ENCODE results near the gene KCND2. TPM values are rescaled to one million over a fixed set of nuclear protein-coding genes. Genes with fewer than 3 reads are reported as not detected.

KCND2 gene
- total RNA-seq, 2 donors from 2014 or later: not detected

DNA sequence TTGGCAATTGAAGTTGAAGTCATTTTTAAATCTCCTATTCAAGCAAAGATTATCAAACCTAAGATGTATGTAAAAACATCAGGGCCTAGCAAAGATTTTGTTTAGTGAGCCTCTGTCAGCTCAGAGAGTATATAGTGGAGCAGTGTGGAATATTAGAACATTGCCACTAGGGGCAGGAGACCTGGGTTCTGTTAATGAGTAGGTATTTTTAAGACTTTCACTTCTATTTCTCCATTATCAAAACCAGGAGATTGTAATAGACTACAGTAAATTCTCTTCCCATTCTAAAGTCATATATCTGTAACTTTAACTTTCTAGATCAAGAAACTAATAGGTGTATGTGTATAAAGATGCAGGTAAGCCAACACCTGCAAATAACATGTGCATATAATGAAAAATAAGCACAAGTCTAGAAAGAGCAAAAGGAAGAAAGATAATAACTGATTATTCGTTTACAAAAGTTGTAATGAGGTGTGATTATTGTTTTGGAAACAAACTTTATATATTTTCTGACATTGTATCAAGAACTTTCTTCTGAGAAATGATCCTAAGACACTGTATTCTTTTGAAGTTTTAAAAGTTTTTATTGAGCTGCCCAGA, 64.4 kb downstream of the KCND2 start:
- Mint-ChIP-seq H3K27me3 (no peaks in the 10 kb centered on the region), H3K27ac (no peak overlapping the region), H3K4me3 (no peak overlapping the region), H3K36me3 (ENCODE audit: low read depth) (no peaks in the 10 kb centered on the region), H3K4me1 (no peaks in the 10 kb centered on the region)
- DNase-seq: no peak
- ATAC-seq: no peak
- H3K9me3 ChIP-seq (ENCODE audit: control insufficient read depth, low read length, poor library complexity, severe bottlenecking): no peaks in the 10 kb centered on the region

DNA sequence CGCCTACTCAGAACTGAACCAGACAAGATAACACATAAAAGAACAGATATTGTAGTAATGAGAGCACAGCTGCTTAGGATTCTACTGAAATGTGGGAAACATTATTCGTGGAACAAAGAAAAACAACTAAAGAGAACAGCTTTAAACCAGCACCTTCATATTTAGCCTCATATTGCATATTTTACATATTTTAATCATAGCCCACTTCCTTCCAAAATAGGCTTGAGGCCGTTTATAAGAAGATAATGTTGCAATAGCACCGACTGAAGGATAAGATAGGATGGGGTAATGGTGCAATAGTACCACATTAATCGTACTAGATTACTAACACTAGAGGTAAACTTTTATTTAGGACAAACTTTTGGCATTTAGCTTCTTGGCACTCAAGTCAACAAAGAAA, 71.3 kb downstream of the KCND2 start:
- no peak overlapping the region for H3K27ac Mint-ChIP-seq
- ATAC-seq: no peak
- H3K36me3 Mint-ChIP-seq (ENCODE audit: low read depth): no peaks in the 10 kb centered on the region

DNA sequence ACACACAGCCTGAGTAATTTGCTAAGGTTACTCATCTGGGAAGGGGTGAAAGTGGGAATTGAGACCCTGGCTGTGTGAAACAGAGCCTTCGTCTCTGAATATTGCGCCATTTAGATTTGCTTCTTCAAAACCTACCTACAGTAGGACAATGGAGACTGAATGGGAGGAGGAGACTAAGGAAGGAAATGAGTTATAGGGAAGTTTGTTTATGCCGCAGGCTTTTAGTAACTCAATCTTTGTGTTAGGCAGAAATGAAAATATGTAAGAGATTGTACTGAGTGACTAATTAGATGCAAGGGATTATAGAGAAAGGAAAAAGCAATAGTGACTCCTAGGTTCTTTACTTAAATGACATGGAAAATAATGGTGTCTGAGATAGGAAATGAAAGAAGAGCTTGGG, 80.2 kb downstream of the KCND2 start:
- Mint-ChIP-seq H3K4me3 (no peak overlapping the region), H3K36me3 (ENCODE audit: low read depth) (no peaks in the 10 kb centered on the region), H3K27ac (no peak overlapping the region), H3K4me1 (no peaks in the 10 kb centered on the region), H3K27me3 (no peaks in the 10 kb centered on the region)
- ATAC-seq: no peak
- no peak for DNase-seq
- no peaks in the 10 kb centered on the region for H3K9me3 ChIP-seq (ENCODE audit: control insufficient read depth, low read length, poor library complexity, severe bottlenecking)

More for the DNA sequence above, 71.3 kb downstream of the KCND2 start:
- H3K27me3 Mint-ChIP-seq: no peaks in the 10 kb centered on the region
- no peak overlapping the region for H3K4me3 Mint-ChIP-seq
- H3K4me1 Mint-ChIP-seq: no peaks in the 10 kb centered on the region
- H3K9me3 ChIP-seq (ENCODE audit: control insufficient read depth, low read length, poor library complexity, severe bottlenecking): no peaks in the 10 kb centered on the region
- no peak for DNase-seq

DNA sequence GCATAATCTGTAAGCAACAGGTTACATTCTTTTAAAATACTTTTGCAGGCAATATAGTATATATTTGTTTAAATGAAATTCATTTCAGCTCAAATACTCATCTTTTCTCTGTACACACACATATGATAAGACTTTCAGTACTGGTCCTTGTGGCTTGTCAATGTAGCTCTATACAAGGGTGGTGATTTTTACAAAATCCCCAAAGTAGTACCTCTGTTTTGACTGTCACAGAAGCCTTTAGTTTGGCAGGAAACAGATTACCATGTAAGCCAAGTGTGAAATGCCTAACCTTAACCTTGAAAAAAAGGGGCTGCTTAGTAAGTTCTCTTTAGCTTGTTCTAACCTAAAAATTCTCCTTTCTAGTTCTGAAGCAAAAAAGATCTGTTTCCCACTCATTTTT, 87.9 kb downstream of the KCND2 start:
- Mint-ChIP-seq H3K36me3 (ENCODE audit: low read depth) (no peaks in the 10 kb centered on the region), H3K27ac (no peak overlapping the region), H3K27me3 (no peaks in the 10 kb centered on the region), H3K4me1 (no peaks in the 10 kb centered on the region), H3K4me3 (no peak overlapping the region)
- H3K9me3 ChIP-seq (ENCODE audit: control insufficient read depth, low read length, poor library complexity, severe bottlenecking): no peaks in the 10 kb centered on the region
- no peak for ATAC-seq
- no peak for DNase-seq

DNA sequence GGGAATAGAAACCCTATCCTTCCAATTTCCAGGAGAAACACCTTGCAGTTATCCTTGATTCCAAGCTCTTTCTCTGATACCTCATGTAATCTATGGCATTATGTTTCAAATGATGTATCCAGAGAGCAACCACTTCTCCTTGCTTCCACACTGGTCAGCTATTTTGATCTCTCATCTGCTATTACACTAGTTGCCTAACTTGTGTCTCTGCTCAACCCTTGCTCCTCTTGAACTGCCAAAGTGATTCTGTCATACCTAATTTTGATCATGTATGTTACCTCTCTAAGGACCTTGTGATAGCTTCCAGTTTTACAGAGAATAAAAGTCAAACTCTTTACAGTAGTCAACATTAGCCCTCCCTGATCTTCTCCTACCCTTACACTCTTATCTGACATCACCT, 90.4 kb downstream of the KCND2 start:
- H3K36me3 Mint-ChIP-seq (ENCODE audit: low read depth): no peaks in the 10 kb centered on the region
- H3K27me3 Mint-ChIP-seq: no peaks in the 10 kb centered on the region
- DNase-seq (no peak), ATAC-seq (no peak)
- H3K4me1 Mint-ChIP-seq: no peaks in the 10 kb centered on the region
- no peak overlapping the region for H3K4me3 Mint-ChIP-seq
- H3K27ac Mint-ChIP-seq: no peak overlapping the region
- no peaks in the 10 kb centered on the region for H3K9me3 ChIP-seq (ENCODE audit: control insufficient read depth, low read length, poor library complexity, severe bottlenecking)

DNA sequence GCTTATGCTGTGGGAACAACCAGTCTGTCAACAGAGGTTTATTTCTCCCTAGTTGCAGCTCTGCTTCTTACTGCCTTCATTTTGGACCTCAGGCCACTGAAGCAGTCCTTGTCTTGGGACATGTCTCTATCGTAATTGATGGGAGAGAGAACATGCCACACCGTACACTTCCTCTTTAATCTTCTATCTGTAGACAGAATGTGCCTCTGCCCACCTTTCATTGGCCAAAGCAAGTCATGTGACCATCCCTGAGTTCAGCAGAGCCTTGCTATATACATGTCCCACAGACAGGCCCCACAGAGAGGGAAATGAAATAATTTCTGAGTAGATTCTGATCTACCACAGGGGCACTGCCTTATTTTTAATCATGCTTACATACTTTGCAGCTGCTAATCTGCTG, 98.0 kb downstream of the KCND2 start:
- DNase-seq: no peak
- no peaks in the 10 kb centered on the region for H3K36me3 Mint-ChIP-seq (ENCODE audit: low read depth)
- no peak overlapping the region for H3K27ac Mint-ChIP-seq
- no peak for ATAC-seq
- no peaks in the 10 kb centered on the region for H3K9me3 ChIP-seq (ENCODE audit: control insufficient read depth, low read length, poor library complexity, severe bottlenecking)
- H3K27me3 Mint-ChIP-seq: no peaks in the 10 kb centered on the region
- no peaks in the 10 kb centered on the region for H3K4me1 Mint-ChIP-seq
- H3K4me3 Mint-ChIP-seq: no peak overlapping the region

DNA sequence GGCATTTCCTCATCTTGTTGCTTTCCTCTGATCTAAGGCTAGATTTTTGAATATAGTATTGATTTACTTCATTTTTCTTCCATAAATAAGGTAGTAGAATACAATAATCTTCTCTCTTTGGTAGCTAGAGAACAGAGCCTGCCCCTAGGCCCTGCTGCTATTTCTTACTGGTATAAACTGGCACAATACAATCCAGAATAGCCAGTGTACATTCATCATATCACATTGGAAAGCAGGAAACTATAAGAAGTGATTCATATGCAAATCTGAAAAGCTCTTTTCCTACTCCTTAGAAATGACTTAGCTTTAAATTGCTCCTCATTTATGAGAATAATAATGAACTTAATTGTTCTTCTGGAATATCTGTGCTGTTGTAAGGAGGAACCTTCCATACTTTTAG, 100.2 kb downstream of the KCND2 start:
- Mint-ChIP-seq H3K27ac (no peak overlapping the region), H3K4me1 (no peaks in the 10 kb centered on the region), H3K27me3 (no peaks in the 10 kb centered on the region), H3K4me3 (no peak overlapping the region), H3K36me3 (ENCODE audit: low read depth) (no peaks in the 10 kb centered on the region)
- DNase-seq (no peak), ATAC-seq (no peak)
- no peaks in the 10 kb centered on the region for H3K9me3 ChIP-seq (ENCODE audit: control insufficient read depth, low read length, poor library complexity, severe bottlenecking)

DNA sequence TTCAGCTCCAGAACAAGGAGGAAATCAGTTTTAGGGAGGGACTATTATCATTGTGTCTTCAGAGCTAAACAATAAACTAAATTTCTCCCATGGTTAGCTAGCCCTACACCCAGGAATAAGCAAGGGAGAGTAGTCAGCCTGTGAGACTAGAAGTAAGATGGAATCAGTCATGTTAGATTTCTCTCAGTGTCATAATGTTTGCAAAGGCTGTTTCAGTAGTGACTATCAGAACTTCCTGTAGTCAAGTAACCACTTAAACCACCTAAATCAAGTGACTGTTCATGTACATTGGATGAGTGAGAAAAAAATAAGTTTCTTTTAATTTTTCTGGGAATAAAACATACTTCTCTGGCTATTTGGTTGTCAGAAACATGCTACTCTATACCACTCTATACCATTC, 121.6 kb downstream of the KCND2 start:
- no peak overlapping the region for H3K4me3 Mint-ChIP-seq
- H3K36me3 Mint-ChIP-seq (ENCODE audit: low read depth): no peaks in the 10 kb centered on the region

DNA sequence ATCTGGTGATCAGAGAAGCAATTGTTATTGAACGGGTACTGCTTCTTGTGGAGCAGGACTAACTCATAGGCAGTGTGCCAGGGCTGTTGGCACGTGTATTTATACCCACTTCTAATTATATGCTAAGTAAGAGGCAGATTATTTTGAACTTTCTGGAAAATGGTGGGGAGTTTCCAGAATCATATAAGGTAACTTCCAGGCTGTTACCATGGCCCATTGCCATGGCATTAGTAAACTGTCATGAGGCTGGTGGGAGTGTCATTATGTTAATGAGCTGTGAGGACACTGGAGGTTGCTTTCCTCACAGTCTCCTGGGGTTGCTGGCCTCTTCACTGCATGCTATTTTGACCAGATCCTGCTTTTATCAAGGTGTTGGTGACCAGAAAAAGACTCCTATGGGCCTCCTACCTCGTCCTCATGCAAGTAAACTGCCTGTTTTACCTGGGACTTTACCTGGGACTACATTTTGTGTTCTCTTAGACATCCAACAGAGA, 122.6 kb downstream of the KCND2 start:
- Mint-ChIP-seq H3K27me3 (no peaks in the 10 kb centered on the region), H3K4me3 (no peak overlapping the region), H3K36me3 (ENCODE audit: low read depth) (no peaks in the 10 kb centered on the region), H3K4me1 (no peaks in the 10 kb centered on the region), H3K27ac (no peak overlapping the region)
- ATAC-seq (no peak), DNase-seq (no peak)
- H3K9me3 ChIP-seq (ENCODE audit: control insufficient read depth, low read length, poor library complexity, severe bottlenecking): no peaks in the 10 kb centered on the region

More for the DNA sequence above, 121.6 kb downstream of the KCND2 start:
- DNase-seq: no peak
- ATAC-seq: no peak
- H3K27me3 Mint-ChIP-seq: no peaks in the 10 kb centered on the region
- no peaks in the 10 kb centered on the region for H3K9me3 ChIP-seq (ENCODE audit: control insufficient read depth, low read length, poor library complexity, severe bottlenecking)
- H3K4me1 Mint-ChIP-seq: no peaks in the 10 kb centered on the region
- no peak overlapping the region for H3K27ac Mint-ChIP-seq

DNA sequence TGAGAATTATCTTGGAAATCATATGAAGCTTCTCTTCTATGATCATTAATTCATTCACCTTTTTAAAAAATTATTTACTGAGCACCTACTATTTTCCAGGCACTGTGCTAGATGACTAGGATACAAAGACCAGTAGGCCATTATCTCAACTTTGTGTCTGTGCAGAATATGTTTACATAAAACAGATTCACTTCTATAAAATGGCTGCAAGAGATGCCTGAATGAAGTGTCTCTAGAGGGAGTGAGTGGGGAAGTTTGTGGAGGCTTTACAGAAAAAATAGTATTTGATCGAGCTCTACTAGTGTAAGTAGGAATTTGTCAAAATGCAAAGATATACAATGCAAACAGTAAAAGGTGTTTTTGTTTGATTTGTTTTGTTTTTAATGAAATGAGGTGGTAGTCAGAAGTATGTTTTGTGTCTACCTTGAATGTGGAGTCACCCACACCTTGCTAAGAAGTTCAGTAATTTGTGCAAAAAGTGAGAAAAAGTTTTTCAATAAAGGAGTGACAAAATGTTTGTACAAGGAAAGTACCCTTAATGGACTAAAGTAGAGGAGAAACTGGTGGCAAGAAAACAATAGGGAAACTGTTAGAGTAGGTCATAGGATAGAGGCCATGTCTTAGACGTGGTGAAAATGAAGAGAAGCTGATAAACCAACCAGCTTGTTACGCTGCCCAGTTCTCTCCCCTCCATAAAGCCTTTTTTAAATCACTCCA, 125.5 kb downstream of the KCND2 start:
- no peak overlapping the region for H3K27ac Mint-ChIP-seq
- H3K9me3 ChIP-seq (ENCODE audit: control insufficient read depth, low read length, poor library complexity, severe bottlenecking): no peaks in the 10 kb centered on the region
- no peaks in the 10 kb centered on the region for H3K27me3 Mint-ChIP-seq
- H3K4me3 Mint-ChIP-seq: no peak overlapping the region
- H3K36me3 Mint-ChIP-seq (ENCODE audit: low read depth): no peaks in the 10 kb centered on the region
- ATAC-seq: no peak
- no peaks in the 10 kb centered on the region for H3K4me1 Mint-ChIP-seq
- DNase-seq: no peak

DNA sequence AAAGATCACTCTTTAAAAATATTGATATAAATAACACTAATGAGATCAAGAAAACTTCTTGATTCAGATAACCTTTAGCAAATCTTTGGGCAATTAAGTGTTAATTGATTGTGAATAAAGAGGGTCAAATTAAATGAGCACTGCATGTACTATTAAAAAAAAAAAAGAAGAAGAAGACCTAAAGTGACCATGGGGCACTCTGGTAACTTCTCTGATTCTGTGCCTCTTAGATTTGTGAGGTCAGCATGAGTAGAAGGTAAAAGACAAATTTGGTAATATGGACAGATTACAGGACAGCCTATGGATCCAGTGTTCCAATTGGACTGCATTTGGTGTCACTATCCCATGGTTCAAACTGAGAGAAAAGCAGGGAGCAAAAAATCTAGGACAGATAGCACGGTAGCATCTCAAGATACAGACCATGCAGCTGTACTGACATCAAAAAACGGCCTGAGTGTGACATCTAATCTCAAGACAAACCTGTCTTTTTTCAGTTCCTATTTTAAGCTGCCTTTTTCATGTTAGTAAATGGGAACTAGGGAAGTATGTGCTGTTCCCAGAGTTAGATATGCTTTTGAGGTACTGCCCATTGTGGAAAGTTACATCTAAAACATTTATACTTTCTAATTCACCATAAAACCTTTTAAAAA, 128.0 kb downstream of the KCND2 start:
- H3K9me3 ChIP-seq (ENCODE audit: control insufficient read depth, low read length, poor library complexity, severe bottlenecking): no peaks in the 10 kb centered on the region
- H3K36me3 Mint-ChIP-seq (ENCODE audit: low read depth): no peaks in the 10 kb centered on the region
- H3K27ac Mint-ChIP-seq: no peak overlapping the region
- ATAC-seq (no peak), DNase-seq (no peak)
- H3K4me3 Mint-ChIP-seq: no peak overlapping the region
- no peaks in the 10 kb centered on the region for H3K4me1 Mint-ChIP-seq
- no peaks in the 10 kb centered on the region for H3K27me3 Mint-ChIP-seq

DNA sequence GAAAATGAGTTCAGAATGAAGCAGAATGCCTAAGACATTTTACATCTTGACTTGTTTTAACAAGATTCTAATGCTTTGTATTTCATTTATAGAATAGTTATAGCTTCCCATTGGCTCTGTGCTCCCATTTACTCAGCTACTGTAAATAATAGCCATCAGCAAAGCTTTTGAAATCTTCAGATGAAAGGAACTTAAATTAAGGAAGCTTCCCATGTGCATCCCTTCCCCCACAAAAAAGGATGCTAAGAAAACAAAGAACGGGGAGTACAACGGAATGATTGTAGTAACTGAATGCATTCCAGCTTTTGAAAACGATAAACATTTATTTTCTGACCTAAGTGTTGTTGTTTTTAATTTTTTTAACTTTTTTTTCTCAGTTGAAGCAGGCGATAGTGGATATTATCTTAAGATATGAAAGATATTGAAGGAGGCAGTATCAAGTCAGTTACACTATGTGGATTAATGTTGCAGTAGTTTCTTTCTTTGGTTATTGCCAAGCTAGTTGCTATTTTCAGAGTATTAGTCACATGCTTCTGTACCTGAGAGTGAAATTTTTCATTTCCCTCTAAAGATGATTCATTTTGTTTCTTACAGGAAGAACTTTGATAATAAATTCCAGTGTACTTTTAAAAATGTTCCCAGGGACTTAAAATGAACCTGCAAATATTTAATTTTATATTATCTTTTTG, 129.2 kb downstream of the KCND2 start:
- no peak for ATAC-seq
- H3K36me3 Mint-ChIP-seq (ENCODE audit: low read depth): no peaks in the 10 kb centered on the region

DNA sequence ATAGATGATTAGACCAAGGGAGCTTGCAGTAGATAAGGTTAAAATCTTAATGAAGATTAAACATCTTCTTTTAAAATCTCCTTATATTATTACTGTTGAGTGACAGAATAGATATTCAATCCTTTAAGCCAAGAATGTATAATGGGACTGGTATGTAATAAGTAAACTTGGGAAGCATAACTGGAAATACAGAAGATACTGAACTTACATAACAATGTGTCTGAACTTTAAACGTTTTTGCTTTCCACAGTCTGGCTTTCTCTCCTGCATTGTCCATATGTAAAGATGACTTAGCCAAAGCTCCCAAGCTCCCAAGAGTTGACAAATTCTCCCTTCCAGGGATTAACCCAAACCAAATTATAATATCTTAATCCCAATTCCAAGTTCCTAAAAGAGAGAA, 129.8 kb downstream of the KCND2 start:
- Mint-ChIP-seq H3K4me3 (no peak overlapping the region), H3K27me3 (no peaks in the 10 kb centered on the region), H3K4me1 (no peaks in the 10 kb centered on the region), H3K36me3 (ENCODE audit: low read depth) (no peaks in the 10 kb centered on the region), H3K27ac (no peak overlapping the region)
- no peaks in the 10 kb centered on the region for H3K9me3 ChIP-seq (ENCODE audit: control insufficient read depth, low read length, poor library complexity, severe bottlenecking)
- ATAC-seq (no peak), DNase-seq (no peak)

More for the DNA sequence above, 129.2 kb downstream of the KCND2 start:
- no peaks in the 10 kb centered on the region for H3K27me3 Mint-ChIP-seq
- H3K9me3 ChIP-seq (ENCODE audit: control insufficient read depth, low read length, poor library complexity, severe bottlenecking): no peaks in the 10 kb centered on the region
- no peak overlapping the region for H3K4me3 Mint-ChIP-seq
- no peak overlapping the region for H3K27ac Mint-ChIP-seq
- no peaks in the 10 kb centered on the region for H3K4me1 Mint-ChIP-seq
- no peak for DNase-seq
